ENCODE results near the gene UBE2U. TPM values are rescaled to one million over a fixed set of nuclear protein-coding genes. Genes with fewer than 3 reads are reported as not detected.

UBE2U gene
- total and polyA plus RNA-seq, 12 donors = 1.2 to 3.6 (median 2.7) TPM; not detected in 6

- TF ChIP-seq CTCF (IDR thresholded peaks at IDR 0.05) = no peak
- Histone ChIP-seq H3K4me1 (no peaks in the 10 kb centered on the region), H3K36me3 (no peaks in the 10 kb centered on the region), H3K27me3 (no peaks in the 10 kb centered on the region), H3K9me3 (no peaks in the 10 kb centered on the region), H3K27ac (no peak overlapping the region), H3K4me3 (no peak overlapping the region)
- no peak for DNase-seq
- intact Hi-C loops (cut with DNase I) = no loop called here
- ATAC-seq = no peak
- WGBS, 2 donors = 79 to 85% methylated on average over 5 of the region's 5 CpGs
Observed at GRCh38 chr1:64309431-64309831, 106.0 kb downstream of the UBE2U start.

- no peak for TF ChIP-seq CTCF (IDR thresholded peaks at IDR 0.05)
- Histone ChIP-seq H3K36me3 (no peaks in the 10 kb centered on the region), H3K4me1 (no peaks in the 10 kb centered on the region), H3K4me3 (no peak overlapping the region), H3K27me3 (no peaks in the 10 kb centered on the region), H3K9me3 (no peaks in the 10 kb centered on the region), H3K27ac (no peak overlapping the region)
- 92 to 96% methylated on average over 1 of the region's 1 CpG for WGBS, 2 donors
- intact Hi-C loops (cut with DNase I) = no loop called here
- DNase-seq = no peak
- ATAC-seq = no peak
Observed at GRCh38 chr1:64310760-64311159, 107.3 kb downstream of the UBE2U start.

GRCh38 chr1:64312431-64312830 lies 109.0 kb downstream of the UBE2U start:
- Histone ChIP-seq H3K27ac (no peak overlapping the region), H3K9me3 (no peaks in the 10 kb centered on the region), H3K27me3 (no peaks in the 10 kb centered on the region), H3K4me1 (no peaks in the 10 kb centered on the region), H3K36me3 (no peaks in the 10 kb centered on the region), H3K4me3 (no peak overlapping the region)
- DNase-seq (no peak), ATAC-seq (no peak)
- intact Hi-C loops (cut with DNase I) = no loop called here
- no peak for TF ChIP-seq CTCF (IDR thresholded peaks at IDR 0.05)
- 95 to 97% methylated on average over 4 of the region's 4 CpGs for WGBS, 2 donors

- Histone ChIP-seq H3K27me3 (no peaks in the 10 kb centered on the region), H3K4me1 (peaks cover 0 to 6% (median 0%) of the 10 kb centered on the region in 9 donors), H3K9me3 (no peaks in the 10 kb centered on the region), H3K4me3 (no peak overlapping the region), H3K27ac (no peak overlapping the region), H3K36me3 (no peaks in the 10 kb centered on the region)
- no peak for TF ChIP-seq CTCF (IDR thresholded peaks at IDR 0.05)
- intact Hi-C loops (cut with DNase I) = no loop called here
- 78 to 82% methylated on average over 5 of the region's 5 CpGs for WGBS, 2 donors
- DNase-seq = no peak
- no peak for ATAC-seq
Observed at GRCh38 chr1:64315402-64315801, 112.0 kb downstream of the UBE2U start.

Measured in heart right ventricle (tissue), 16 donors.